Astrocyte of the cerebellum (primary cell): ENCODE results near the gene TBC1D30.

Experiments
- DNase-seq: peaks from one replicate; pipeline ENCODE4 v3.0.0-alpha.2; 2011; ENCODE audit warnings: low read depth
- H3K4me3 ChIP-seq: 2 replicates; pipeline ENCODE4 v1.5.1; 2011; ENCODE audit warnings: mild to moderate bottlenecking, low read depth, low read length, moderate library complexity
- CTCF ChIP-seq: IDR thresholded peaks from 2 replicates; pipeline ENCODE4 v1.5.1; 2012; ENCODE audit warnings: low read length, low read depth, moderate library complexity, mild to moderate bottlenecking; ENCODE audit errors: missing control alignments
- in situ Hi-C: cut with HindIII; loops from 2 replicates; pipeline ENCODE4 v1.10.0; 2017; ENCODE audit warnings: low sequenced_read_pairs

Gene TBC1D30

GRCh38 chr12:64806173-64806572 is 18.3 kb upstream of the TBC1D30 start:
- in situ Hi-C loops: no loop called here
- no peak for TF ChIP-seq CTCF
- no peak for DNase-seq
- H3K4me3 ChIP-seq: no peak overlapping the region

GRCh38 chr12:64806593-64807460 is 17.6 kb upstream of the TBC1D30 start:
- peak; percentile 6 for DNase-seq
- TF ChIP-seq CTCF: no peak
- in situ Hi-C loops: no loop called here

GRCh38 chr12:64808110-64808509 is 16.3 kb upstream of the TBC1D30 start:
- no peak for TF ChIP-seq CTCF
- H3K4me3 ChIP-seq: no peak overlapping the region
- no peak for DNase-seq
- in situ Hi-C loops: no loop called here

More at GRCh38 chr12:64806593-64807460, 17.6 kb upstream of the TBC1D30 start:
- H3K4me3 ChIP-seq: no peak overlapping the region

- no peak for DNase-seq
- no peak for TF ChIP-seq CTCF
- in situ Hi-C loops: no loop called here
- H3K4me3 ChIP-seq: no peak overlapping the region
Measured at GRCh38 chr12:64810831-64811230, 13.6 kb upstream of the TBC1D30 start.

- in situ Hi-C loops: no loop called here
- H3K4me3 ChIP-seq: no peak overlapping the region
- no peak for DNase-seq
- no peak for TF ChIP-seq CTCF
Measured at GRCh38 chr12:64813723-64814122, 10.7 kb upstream of the TBC1D30 start.

- no peak overlapping the region for H3K4me3 ChIP-seq
- in situ Hi-C loops: no loop called here
- DNase-seq: no peak
- no peak for TF ChIP-seq CTCF
Measured at GRCh38 chr12:64814432-64814831, 10.0 kb upstream of the TBC1D30 start.
